ENCODE measurements around the gene NR4A1. TPM values are rescaled to one million over a fixed set of nuclear protein-coding genes. Genes with fewer than 3 reads are reported as not detected.
A peak's percentile ranks its signal among the peaks of the same experiment; 100 is the strongest.

The NR4A1 gene
- polyA plus RNA-seq, 1 experiment: 4.4 TPM

DNA sequence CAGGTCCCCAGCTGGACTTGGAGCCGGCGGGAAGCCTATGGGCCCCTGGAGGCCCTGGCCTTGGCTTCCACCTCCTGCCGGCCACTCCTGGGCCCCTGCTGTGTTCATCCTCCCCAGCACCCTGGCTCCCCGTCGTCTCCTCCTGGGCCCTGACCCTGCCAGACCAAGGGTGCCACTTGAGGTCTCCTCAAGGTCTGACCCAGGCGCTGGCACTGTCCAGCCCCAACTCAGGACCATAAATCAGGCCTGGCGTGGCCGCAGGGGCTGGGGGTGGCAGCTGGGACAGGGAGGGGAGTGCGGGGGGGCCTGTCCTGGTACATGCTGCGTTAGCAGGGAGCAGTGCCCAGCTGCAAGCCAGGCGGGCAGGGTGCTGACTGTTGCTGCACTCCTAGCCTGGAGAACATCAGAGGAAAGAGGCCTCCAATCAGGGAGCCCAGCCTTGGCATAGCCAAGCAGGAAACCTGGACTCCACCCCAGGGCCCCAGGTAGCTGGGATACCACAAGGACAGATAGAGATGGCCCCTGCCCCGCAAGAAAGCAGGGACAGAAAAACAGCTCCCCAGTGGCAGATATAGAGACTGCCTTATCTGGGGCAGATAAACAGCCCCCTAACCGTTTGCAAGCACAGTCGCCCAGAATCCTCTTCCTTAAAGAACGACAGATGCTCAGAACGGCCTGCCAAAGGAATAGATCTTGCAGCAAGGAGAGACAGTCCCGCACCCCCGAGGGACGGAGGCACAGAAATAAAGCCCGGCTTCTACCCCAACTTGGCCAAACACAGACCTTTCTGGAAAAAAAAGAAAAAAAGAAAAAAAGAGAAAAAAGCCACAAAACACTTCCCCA, 12.1 kb downstream of the NR4A1 start:
- POLR2A ChIA-PET: interaction anchor here (0.8 to 3.8 kb wide), 6 partner anchors 11 to 19 kb away, joined by 3 to 24 read pairs (median 6); partner anchors contain the start of genes NR4A1 and SMIM41
- TF ChIP-seq, protein P1, sequence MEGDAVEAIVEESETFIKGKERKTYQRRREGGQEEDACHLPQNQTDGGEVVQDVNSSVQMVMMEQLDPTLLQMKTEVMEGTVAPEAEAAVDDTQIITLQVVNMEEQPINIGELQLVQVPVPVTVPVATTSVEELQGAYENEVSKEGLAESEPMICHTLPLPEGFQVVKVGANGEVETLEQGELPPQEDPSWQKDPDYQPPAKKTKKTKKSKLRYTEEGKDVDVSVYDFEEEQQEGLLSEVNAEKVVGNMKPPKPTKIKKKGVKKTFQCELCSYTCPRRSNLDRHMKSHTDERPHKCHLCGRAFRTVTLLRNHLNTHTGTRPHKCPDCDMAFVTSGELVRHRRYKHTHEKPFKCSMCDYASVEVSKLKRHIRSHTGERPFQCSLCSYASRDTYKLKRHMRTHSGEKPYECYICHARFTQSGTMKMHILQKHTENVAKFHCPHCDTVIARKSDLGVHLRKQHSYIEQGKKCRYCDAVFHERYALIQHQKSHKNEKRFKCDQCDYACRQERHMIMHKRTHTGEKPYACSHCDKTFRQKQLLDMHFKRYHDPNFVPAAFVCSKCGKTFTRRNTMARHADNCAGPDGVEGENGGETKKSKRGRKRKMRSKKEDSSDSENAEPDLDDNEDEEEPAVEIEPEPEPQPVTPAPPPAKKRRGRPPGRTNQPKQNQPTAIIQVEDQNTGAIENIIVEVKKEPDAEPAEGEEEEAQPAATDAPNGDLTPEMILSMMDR (IDR thresholded peaks at IDR 0.05; ENCODE audit: low read depth, low read length): no peak
- Histone ChIP-seq H3K27ac (ENCODE audit: low read depth, low read length) (peak overlapping the region; percentile 78), H3K9me3 (ENCODE audit: control insufficient read depth, insufficient read depth, low read length) (no peaks in the 10 kb centered on the region), H3K4me3 (ENCODE audit: low read depth, low read length) (no peak overlapping the region), H3K27me3 (ENCODE audit: control insufficient read depth, insufficient read depth, low read length) (no peaks in the 10 kb centered on the region)
- CTCF ChIA-PET: interaction anchor here (1.4 to 31.7 kb wide), 4 partner anchors 22 to 92 kb away, joined by 3 to 624 read pairs (median 4); no protein-coding TSS in a partner anchor
- DNase-seq (ENCODE audit: low read depth, low spot score): no peak

DNA sequence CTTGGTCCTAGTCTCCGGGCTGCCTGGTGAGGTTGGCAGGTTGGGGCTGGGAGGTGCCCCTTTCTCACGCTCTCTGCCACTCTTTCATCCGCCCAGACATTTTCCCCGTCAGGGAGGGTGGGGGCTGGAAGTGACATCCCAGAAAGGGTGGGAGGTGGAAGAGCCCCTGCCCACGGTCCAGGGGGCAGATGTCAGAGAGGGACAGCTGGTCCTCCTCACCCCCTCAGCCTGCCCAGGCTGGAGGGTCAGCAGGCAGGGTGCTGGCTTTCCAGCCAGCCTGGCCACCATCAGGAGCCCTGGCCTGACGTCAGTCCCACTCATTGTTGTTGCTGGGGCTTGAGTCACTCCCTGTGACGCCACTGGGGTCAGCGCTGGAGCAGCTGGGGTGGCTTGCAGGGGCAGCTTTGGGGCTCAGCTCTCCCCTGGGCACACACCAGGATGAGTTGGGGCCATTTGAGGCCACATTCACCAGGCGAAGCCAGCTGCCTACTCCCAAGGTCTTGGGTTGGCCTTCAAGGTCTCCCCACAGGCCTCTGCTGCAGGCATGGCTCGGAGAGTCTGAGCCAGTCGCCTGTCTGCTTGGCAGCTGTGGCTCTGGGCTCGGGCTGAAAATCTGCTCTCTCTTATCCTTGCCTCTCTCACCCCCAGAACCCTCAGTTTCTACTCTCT, 12.9 kb downstream of the NR4A1 start:
- Histone ChIP-seq H3K27me3 (ENCODE audit: control insufficient read depth, insufficient read depth, low read length) (no peaks in the 10 kb centered on the region), H3K9me3 (ENCODE audit: control insufficient read depth, insufficient read depth, low read length) (no peaks in the 10 kb centered on the region), H3K27ac (ENCODE audit: low read depth, low read length) (peak overlapping the region; percentile 78), H3K4me3 (ENCODE audit: low read depth, low read length) (no peak overlapping the region)
- TF ChIP-seq, protein P1 (IDR thresholded peaks at IDR 0.05; ENCODE audit: low read depth, low read length): no peak
- DNase-seq (ENCODE audit: low read depth, low spot score): peak; percentile 79
- ChIA-PET POLR2A (interaction anchor here (0.6 to 1.6 kb wide), 6 partner anchors 12 to 57 kb away, joined by 3 to 9 read pairs (median 6); partner anchors contain the start of gene TAMALIN), CTCF (interaction anchor here (1.4 to 31.7 kb wide), 4 partner anchors 21 to 91 kb away, joined by 3 to 624 read pairs (median 4); no protein-coding TSS in a partner anchor)

DNA sequence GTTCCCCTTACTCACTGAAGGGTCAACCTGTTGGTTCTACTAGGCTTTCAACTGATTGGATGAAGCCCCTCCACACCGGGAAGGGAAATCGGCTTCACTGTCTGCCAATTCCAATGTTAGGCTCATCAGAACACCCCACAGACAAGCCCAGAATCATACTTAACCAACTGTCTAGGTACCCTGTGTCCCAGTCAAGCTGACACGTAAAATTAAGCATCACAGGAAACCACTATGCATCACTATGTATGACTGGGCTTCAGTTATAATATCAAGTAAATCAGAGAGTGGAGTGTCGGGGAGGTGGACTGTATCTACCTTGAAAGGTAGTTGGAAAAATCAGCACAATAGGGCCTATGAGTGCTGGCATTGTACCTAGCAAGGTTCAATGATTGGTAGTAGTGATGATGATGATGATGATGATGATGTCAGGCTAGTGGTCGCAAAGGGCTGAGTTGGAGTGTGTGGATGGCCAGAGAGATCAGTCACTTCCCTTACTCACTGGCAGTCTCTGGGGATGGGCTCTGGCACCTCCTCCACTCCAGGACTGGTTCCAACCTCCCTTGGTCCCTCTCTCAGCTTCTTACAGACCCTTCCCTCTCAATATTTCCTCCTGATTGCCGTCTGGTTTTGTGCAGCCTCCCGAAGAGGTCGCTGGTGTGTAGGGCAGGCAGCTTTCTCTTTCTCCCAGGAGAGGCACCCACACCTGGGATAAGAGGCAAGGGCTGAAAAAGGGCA, 15.3 kb downstream of the NR4A1 start:
- H3K27ac ChIP-seq (ENCODE audit: low read depth, low read length): no peak overlapping the region
- H3K4me3 ChIP-seq (ENCODE audit: low read depth, low read length): no peak overlapping the region
- ChIA-PET CTCF (interaction anchor here (1.6 to 31.7 kb wide), 2 partner anchors 40 to 54 kb away, joined by 4 to 624 read pairs; no protein-coding TSS in a partner anchor), POLR2A (interaction anchor here (0.6 kb wide), 1 partner anchor 63 kb away, joined by 8 read pairs; no protein-coding TSS in a partner anchor)
- no peak for DNase-seq (ENCODE audit: low read depth, low spot score)
- no peaks in the 10 kb centered on the region for H3K27me3 ChIP-seq (ENCODE audit: control insufficient read depth, insufficient read depth, low read length)
- TF ChIP-seq, protein P1 (IDR thresholded peaks at IDR 0.05; ENCODE audit: low read depth, low read length): no peak
- no peaks in the 10 kb centered on the region; the same call in 1 of the 2 replicates for H3K9me3 ChIP-seq (ENCODE audit: control insufficient read depth, insufficient read depth, low read length)

DNA sequence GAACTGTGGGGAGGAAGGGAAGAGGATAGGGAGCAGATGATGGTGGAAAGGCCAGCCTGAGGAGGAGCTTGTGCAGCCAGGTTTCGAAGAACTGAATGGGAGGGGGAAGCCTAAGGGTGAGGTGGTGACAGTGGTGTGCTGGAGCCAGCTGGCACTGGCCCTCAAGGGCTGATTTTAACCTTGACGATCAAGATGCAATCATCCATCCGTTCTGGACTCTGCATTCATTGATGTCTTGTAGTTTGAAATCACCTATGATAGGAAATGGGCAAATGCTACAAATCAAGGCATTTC, 15.8 kb downstream of the NR4A1 start:
- POLR2A ChIA-PET: interaction anchor here (0.6 kb wide), 2 partner anchors 14 to 64 kb away, joined by 3 to 8 read pairs; no protein-coding TSS in a partner anchor
- DNase-seq (ENCODE audit: low read depth, low spot score): no peak
- H3K27ac ChIP-seq (ENCODE audit: low read depth, low read length): no peak overlapping the region
- no peak overlapping the region for H3K4me3 ChIP-seq (ENCODE audit: low read depth, low read length)
- H3K27me3 ChIP-seq (ENCODE audit: control insufficient read depth, insufficient read depth, low read length): no peaks in the 10 kb centered on the region
- no peaks in the 10 kb centered on the region; the same call in 1 of the 2 replicates for H3K9me3 ChIP-seq (ENCODE audit: control insufficient read depth, insufficient read depth, low read length)
- TF ChIP-seq, protein P1 (IDR thresholded peaks at IDR 0.05; ENCODE audit: low read depth, low read length): no peak
- CTCF ChIA-PET: interaction anchor here (1.6 to 31.7 kb wide), 2 partner anchors 40 to 53 kb away, joined by 4 to 624 read pairs; no protein-coding TSS in a partner anchor

Measured in AG04450 (cell line).